Endothelial cell (in vitro differentiated cells): ENCODE results near the gene UTS2B. TPM values are rescaled to one million over a fixed set of nuclear protein-coding genes. Genes with fewer than 3 reads are reported as not detected.
A peak's percentile ranks its signal among the peaks of the same experiment; 100 is the strongest.

ENCODE experiments used
- DNase-seq: peaks from one replicate; pipeline ENCODE4 v3.0.0; 2021; ENCODE audit warnings: low spot score
- H3K27ac Mint-ChIP-seq: one replicate; pipeline ENCODE4 v1.8.0; 2021; ENCODE audit warnings: mixed read lengths, inconsistent platforms; ENCODE audit not compliant: unreplicated experiment
- H3K27me3 Mint-ChIP-seq: one replicate; pipeline ENCODE4 v1.8.0; 2021; ENCODE audit warnings: mild to moderate bottlenecking, moderate library complexity, mixed read lengths, inconsistent platforms; ENCODE audit not compliant: unreplicated experiment
- H3K36me3 Mint-ChIP-seq: one replicate; pipeline ENCODE4 v1.8.0; 2021; ENCODE audit warnings: mild to moderate bottlenecking, low read depth, mixed read lengths, inconsistent platforms; ENCODE audit not compliant: unreplicated experiment
- H3K4me1 Mint-ChIP-seq: one replicate; pipeline ENCODE4 v1.8.0; 2021; ENCODE audit warnings: mild to moderate bottlenecking, mixed read lengths, inconsistent platforms; ENCODE audit not compliant: unreplicated experiment
- H3K4me3 Mint-ChIP-seq: one replicate; pipeline ENCODE4 v1.8.0; 2021; ENCODE audit warnings: mild to moderate bottlenecking, mixed read lengths, inconsistent platforms; ENCODE audit not compliant: unreplicated experiment
- H3K9me3 Mint-ChIP-seq: one replicate; pipeline ENCODE4 v1.8.0; 2021; ENCODE audit warnings: mixed read lengths, inconsistent platforms; ENCODE audit not compliant: unreplicated experiment
- CTCF ChIP-seq: fragments of 200-600 bp; sonication (generic); IDR thresholded peaks from one replicate; pipeline ENCODE4 v1.5.0; 2021; ENCODE audit warnings: antibody characterized with exemption; ENCODE audit not compliant: unreplicated experiment
- total RNA-seq: library from RNA; stranded (reverse); fragmentation: NEBNext Ultra II Directional; extraction: Animal tissue kit (Norgen Biotek cat#: 25700); gene quantifications from one replicate; pipeline ENCODE4 v1.2.1, GENCODE V29; 2021; ENCODE audit not compliant: unreplicated experiment

The UTS2B gene
- total RNA-seq, 1 donor from 2014 or later = not detected

- no peak overlapping the region for H3K4me3 Mint-ChIP-seq
- DNase-seq = no peak
- no peaks in the 10 kb centered on the region for H3K9me3 Mint-ChIP-seq
- peaks cover 27% of the 10 kb centered on the region for H3K4me1 Mint-ChIP-seq
- H3K27me3 Mint-ChIP-seq = peaks cover 4% of the 10 kb centered on the region
- peaks cover 4% of the 10 kb centered on the region for H3K36me3 Mint-ChIP-seq
- no peak for TF ChIP-seq CTCF
- no peak overlapping the region for H3K27ac Mint-ChIP-seq
Observed at GRCh38 chr3:191353022-191353777, 22.9 kb upstream of the UTS2B start.

GRCh38 chr3:191352014-191352413 lies 21.7 kb upstream of the UTS2B start:
- peaks cover 4% of the 10 kb centered on the region for H3K27me3 Mint-ChIP-seq
- no peak overlapping the region for H3K4me3 Mint-ChIP-seq
- no peaks in the 10 kb centered on the region for H3K36me3 Mint-ChIP-seq
- H3K4me1 Mint-ChIP-seq = peaks cover 23% of the 10 kb centered on the region
- H3K9me3 Mint-ChIP-seq = no peaks in the 10 kb centered on the region
- H3K27ac Mint-ChIP-seq = no peak overlapping the region
- no peak for TF ChIP-seq CTCF
- DNase-seq = no peak

DNA sequence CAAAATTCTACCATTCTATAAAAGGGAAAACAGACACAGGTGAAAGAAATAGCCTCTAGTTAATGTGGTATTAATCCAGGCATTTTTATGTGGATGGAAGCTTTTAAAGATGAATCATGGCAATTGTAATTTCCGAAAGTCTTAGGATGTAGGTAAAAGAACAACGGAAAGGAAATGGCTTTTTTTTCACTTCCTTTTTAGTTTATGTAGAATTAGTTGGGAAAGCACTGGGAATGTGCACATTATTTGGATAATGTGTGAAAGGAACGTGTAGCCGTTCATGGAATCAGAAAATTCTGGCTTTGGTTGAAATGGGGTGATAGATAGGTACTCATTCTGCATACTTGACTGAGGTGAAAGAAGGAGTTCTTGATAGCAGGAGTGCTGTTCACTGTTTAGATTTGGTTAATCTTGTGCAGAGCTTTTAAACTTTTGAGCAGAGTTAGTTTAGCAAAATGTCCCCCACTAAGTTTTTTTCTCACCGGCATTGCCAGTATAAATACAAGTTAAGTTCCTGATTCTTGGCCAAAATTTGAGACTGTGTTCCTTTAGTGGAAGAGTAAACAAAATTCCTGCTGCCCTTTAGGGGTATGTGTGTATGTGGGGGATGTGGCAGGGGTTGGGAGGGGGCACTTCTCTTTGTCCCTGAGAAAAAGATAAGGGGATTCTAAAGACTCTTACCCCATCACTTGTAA lies 20.2 kb upstream of the UTS2B start:
- no peaks in the 10 kb centered on the region for H3K9me3 Mint-ChIP-seq
- H3K4me3 Mint-ChIP-seq = no peak overlapping the region
- no peak for DNase-seq
- H3K36me3 Mint-ChIP-seq = no peaks in the 10 kb centered on the region
- H3K27me3 Mint-ChIP-seq = peaks cover 4% of the 10 kb centered on the region
- peaks cover 17% of the 10 kb centered on the region for H3K4me1 Mint-ChIP-seq
- TF ChIP-seq CTCF = no peak
- peak overlapping the region; percentile 85 for H3K27ac Mint-ChIP-seq

DNA sequence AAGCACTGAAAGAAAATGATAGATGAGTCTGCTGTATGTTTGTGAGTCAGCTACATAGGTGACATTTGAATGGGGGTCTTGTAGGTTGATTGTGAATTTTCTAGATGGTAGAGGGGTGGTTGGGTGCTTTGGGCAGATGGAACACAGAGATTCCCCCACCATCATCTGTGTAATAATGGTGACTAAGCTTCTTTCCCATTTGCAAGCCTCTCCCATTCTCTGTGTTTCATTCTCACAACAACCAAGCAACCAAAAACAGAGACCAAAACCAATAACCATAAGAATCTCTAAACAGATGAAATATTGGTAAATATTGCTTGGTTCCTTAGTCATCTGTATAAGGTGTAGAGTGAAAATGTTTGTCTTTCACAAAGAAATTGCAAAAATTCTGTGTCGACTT lies 17.8 kb upstream of the UTS2B start:
- H3K27ac Mint-ChIP-seq = no peak overlapping the region
- no peak for DNase-seq
- no peaks in the 10 kb centered on the region for H3K36me3 Mint-ChIP-seq
- no peak for TF ChIP-seq CTCF
- H3K27me3 Mint-ChIP-seq = peaks cover 2% of the 10 kb centered on the region
- H3K4me3 Mint-ChIP-seq = no peak overlapping the region
- H3K9me3 Mint-ChIP-seq = no peaks in the 10 kb centered on the region
- peaks cover 13% of the 10 kb centered on the region for H3K4me1 Mint-ChIP-seq

DNA sequence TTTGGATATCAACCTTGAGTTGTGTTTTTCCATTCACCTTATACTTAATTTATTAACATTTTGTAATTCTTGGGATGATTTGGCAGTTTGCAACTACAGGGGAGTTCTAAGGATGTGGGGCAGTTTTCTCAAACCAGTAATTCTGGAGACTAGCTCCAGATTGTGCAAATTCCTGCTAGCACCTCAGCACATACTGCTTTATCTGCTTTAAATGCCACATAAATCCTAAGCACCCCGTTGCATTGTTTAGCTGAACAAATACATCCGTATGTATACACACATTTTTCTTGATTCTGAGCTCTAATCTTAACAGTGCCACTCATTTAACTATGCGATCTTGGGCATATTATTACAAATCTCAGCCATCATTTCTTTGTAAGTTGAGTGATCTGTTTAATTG lies 16.9 kb upstream of the UTS2B start:
- H3K9me3 Mint-ChIP-seq = no peaks in the 10 kb centered on the region
- no peak for TF ChIP-seq CTCF
- no peak for DNase-seq

More for the DNA sequence above, 16.9 kb upstream of the UTS2B start:
- H3K4me3 Mint-ChIP-seq = no peak overlapping the region
- H3K27me3 Mint-ChIP-seq = peaks cover 2% of the 10 kb centered on the region
- no peaks in the 10 kb centered on the region for H3K36me3 Mint-ChIP-seq
- no peak overlapping the region for H3K27ac Mint-ChIP-seq
- peaks cover 13% of the 10 kb centered on the region for H3K4me1 Mint-ChIP-seq
